DOHH2 (cell line): ENCODE results near the gene HSDL1.

Experiments
- CTCF ChIP-seq: fragments of 200-600 bp; sonication (generic); IDR thresholded peaks from one replicate; pipeline ENCODE4 v1.5.1; 2014; ENCODE audit warnings: antibody characterized with exemption, mild to moderate bottlenecking, low read depth, low read length; ENCODE audit not compliant: poor library complexity, severe bottlenecking
- EZH2phosphoT487 ChIP-seq: fragments of 200-600 bp; sonication (generic); IDR thresholded peaks from 2 replicates; pipeline ENCODE4 v1.6.1; 2017; ENCODE audit warnings: borderline replicate concordance, mild to moderate bottlenecking, antibody characterized with exemption, low read length, moderate library complexity, mixed read lengths

- TF ChIP-seq CTCF (no peak), EZH2phosphoT487 (no peak)
These were observed 54.8 kb downstream of the HSDL1 start for GRCh38 chr16:84090211-84090610.
